ENCODE data around the gene HELB. TPM values are rescaled to one million over a fixed set of nuclear protein-coding genes. Genes with fewer than 3 reads are reported as not detected.
"Not testable (repeated sequence)": the region's sequence is repeated elsewhere in the genome, so short reads cannot be mapped to it uniquely, and the experiment has no call there.

Gene HELB
- total and polyA plus RNA-seq, 4 donors, result 0.13 to 9.9 (median 1.6) TPM

- DNase-seq, result no peak
- H3K27me3 ChIP-seq (ENCODE audit: control insufficient read depth in 1 of 2, insufficient read depth in 2 of 2, low read length in 1 of 2), result no peaks in the 10 kb centered on the region
- no peak for ATAC-seq (ENCODE audit: low FRiP score)
- WGBS, 2 donors, result 89 to 91% methylated on average over 2 of the region's 2 CpGs
- no peaks in the 10 kb centered on the region for H3K4me1 ChIP-seq (ENCODE audit: control insufficient read depth in 1 of 2, insufficient read depth in 2 of 2, low read length in 2 of 2)
- no peak overlapping the region for H3K4me3 ChIP-seq (ENCODE audit: low read length in 2 of 2)
- no peaks in the 10 kb centered on the region for H3K36me3 ChIP-seq (ENCODE audit: control insufficient read depth in 1 of 2, insufficient read depth in 2 of 2, low read length in 1 of 2)
- no peak overlapping the region for H3K27ac ChIP-seq (ENCODE audit: low read depth in 1 of 2, low read length in 2 of 2)
- no peaks in the 10 kb centered on the region for H3K9me3 ChIP-seq (ENCODE audit: control insufficient read depth, low read length)
- intact Hi-C loops (cut with DNase I), result no loop called here
These were observed 12.8 kb upstream of the HELB start for GRCh38 chr12:66289485-66289884.

- ATAC-seq (ENCODE audit: low FRiP score) (no peak), DNase-seq (no peak)
- no peaks in the 10 kb centered on the region for H3K27me3 ChIP-seq (ENCODE audit: control insufficient read depth in 1 of 2, insufficient read depth in 2 of 2, low read length in 1 of 2)
- no peaks in the 10 kb centered on the region for H3K36me3 ChIP-seq (ENCODE audit: control insufficient read depth in 1 of 2, insufficient read depth in 2 of 2, low read length in 1 of 2)
- no peak overlapping the region for H3K4me3 ChIP-seq (ENCODE audit: low read length in 2 of 2)
- no peak overlapping the region for H3K27ac ChIP-seq (ENCODE audit: low read depth in 1 of 2, low read length in 2 of 2)
- H3K9me3 ChIP-seq (ENCODE audit: control insufficient read depth, low read length), result peaks cover 2% of the 10 kb centered on the region
- no peaks in the 10 kb centered on the region for H3K4me1 ChIP-seq (ENCODE audit: control insufficient read depth in 1 of 2, insufficient read depth in 2 of 2, low read length in 2 of 2)
- WGBS, 2 donors, result 87% methylated on average over 2 of the region's 2 CpGs
- intact Hi-C loops (cut with DNase I), result loop anchor here in 1 of 2 donors (10.0 kb wide), 1 partner anchor 146 kb away; no protein-coding TSS in a partner anchor
These were observed 11.5 kb upstream of the HELB start for GRCh38 chr12:66290716-66291200.

- no peak for ATAC-seq (ENCODE audit: low FRiP score)
- Histone ChIP-seq H3K9me3 (ENCODE audit: control insufficient read depth, low read length) (peaks cover 2% of the 10 kb centered on the region), H3K36me3 (ENCODE audit: control insufficient read depth in 1 of 2, insufficient read depth in 2 of 2, low read length in 1 of 2) (no peaks in the 10 kb centered on the region), H3K4me3 (ENCODE audit: low read length in 2 of 2) (no peak overlapping the region), H3K4me1 (ENCODE audit: control insufficient read depth in 1 of 2, insufficient read depth in 2 of 2, low read length in 2 of 2) (peaks cover 0 to 2% of the 10 kb centered on the region in 2 donors), H3K27me3 (ENCODE audit: control insufficient read depth in 1 of 2, insufficient read depth in 2 of 2, low read length in 1 of 2) (no peaks in the 10 kb centered on the region), H3K27ac (ENCODE audit: low read depth in 1 of 2, low read length in 2 of 2) (no peak overlapping the region)
- DNase-seq, result no peak
- WGBS, 2 donors, result 94 to 95% methylated on average over 1 of the region's 1 CpG
- intact Hi-C loops (cut with DNase I), result loop anchor here in 1 of 2 donors (10.0 kb wide), 1 partner anchor 151 kb away; no protein-coding TSS in a partner anchor
These were observed 6.1 kb upstream of the HELB start for GRCh38 chr12:66296176-66296683.

GRCh38 chr12:66297080-66297479 lies 5.2 kb upstream of the HELB start:
- intact Hi-C loops (cut with DNase I), result loop anchor here in 1 of 2 donors (10.0 kb wide), 1 partner anchor 152 kb away; no protein-coding TSS in a partner anchor
- Histone ChIP-seq H3K9me3 (ENCODE audit: control insufficient read depth, low read length) (peaks cover 2% of the 10 kb centered on the region), H3K27ac (ENCODE audit: low read depth in 1 of 2, low read length in 2 of 2) (no peak overlapping the region), H3K36me3 (ENCODE audit: control insufficient read depth in 1 of 2, insufficient read depth in 2 of 2, low read length in 1 of 2) (no peaks in the 10 kb centered on the region), H3K4me1 (ENCODE audit: control insufficient read depth in 1 of 2, insufficient read depth in 2 of 2, low read length in 2 of 2) (peaks cover 0 to 2% of the 10 kb centered on the region in 2 donors), H3K4me3 (ENCODE audit: low read length in 2 of 2) (no peak overlapping the region), H3K27me3 (ENCODE audit: control insufficient read depth in 1 of 2, insufficient read depth in 2 of 2, low read length in 1 of 2) (no peaks in the 10 kb centered on the region)
- 36 to 39% methylated on average over 4 of the region's 4 CpGs for WGBS, 2 donors
- no peak for ATAC-seq (ENCODE audit: low FRiP score)
- DNase-seq, result no peak

GRCh38 chr12:66297923-66298322 lies 4.4 kb upstream of the HELB start:
- Histone ChIP-seq H3K4me1 (ENCODE audit: control insufficient read depth in 1 of 2, insufficient read depth in 2 of 2, low read length in 2 of 2) (peaks cover 0 to 2% of the 10 kb centered on the region in 2 donors), H3K27ac (ENCODE audit: low read depth in 1 of 2, low read length in 2 of 2) (no peak overlapping the region), H3K9me3 (ENCODE audit: control insufficient read depth, low read length) (peaks cover 2% of the 10 kb centered on the region), H3K27me3 (ENCODE audit: control insufficient read depth in 1 of 2, insufficient read depth in 2 of 2, low read length in 1 of 2) (no peaks in the 10 kb centered on the region), H3K4me3 (ENCODE audit: low read length in 2 of 2) (no peak overlapping the region), H3K36me3 (ENCODE audit: control insufficient read depth in 1 of 2, insufficient read depth in 2 of 2, low read length in 1 of 2) (no peaks in the 10 kb centered on the region)
- intact Hi-C loops (cut with DNase I), result loop anchor here in 1 of 2 donors (10.0 kb wide), 1 partner anchor 153 kb away; no protein-coding TSS in a partner anchor
- WGBS, 2 donors, result 89 to 90% methylated on average over 3 of the region's 3 CpGs
- no peak for ATAC-seq (ENCODE audit: low FRiP score)
- no peak for DNase-seq

GRCh38 chr12:66302827-66303169 lies 505 bp downstream of the HELB start:
- H3K4me3 ChIP-seq (ENCODE audit: low read length in 2 of 2), result peak overlapping the region; percentile 20 to 80
- H3K4me1 ChIP-seq (ENCODE audit: control insufficient read depth in 1 of 2, insufficient read depth in 2 of 2, low read length in 2 of 2), result peaks cover 2 to 4% of the 10 kb centered on the region in 2 donors
- H3K9me3 ChIP-seq (ENCODE audit: control insufficient read depth, low read length), result no peaks in the 10 kb centered on the region
- intact Hi-C loops (cut with DNase I), result loop anchor here in 1 of 2 donors (5.0 kb wide), 1 partner anchor 130 kb away; no protein-coding TSS in a partner anchor
- 4 to 7% methylated on average over 6 of the region's 6 CpGs for WGBS, 2 donors
- ATAC-seq (ENCODE audit: low FRiP score) (no peak), DNase-seq (no peak)
- peak overlapping the region in 1 of 2 donors; percentile 9 for H3K27ac ChIP-seq (ENCODE audit: low read depth in 1 of 2, low read length in 2 of 2)
- H3K27me3 ChIP-seq (ENCODE audit: control insufficient read depth in 1 of 2, insufficient read depth in 2 of 2, low read length in 1 of 2), result no peaks in the 10 kb centered on the region
- H3K36me3 ChIP-seq (ENCODE audit: control insufficient read depth in 1 of 2, insufficient read depth in 2 of 2, low read length in 1 of 2), result no peaks in the 10 kb centered on the region

- H3K27ac ChIP-seq (ENCODE audit: low read depth in 1 of 2, low read length in 2 of 2); H3K36me3 ChIP-seq (ENCODE audit: control insufficient read depth in 1 of 2, insufficient read depth in 2 of 2, low read length in 1 of 2); H3K4me1 ChIP-seq (ENCODE audit: control insufficient read depth in 1 of 2, insufficient read depth in 2 of 2, low read length in 2 of 2); ATAC-seq (ENCODE audit: low FRiP score); H3K4me3 ChIP-seq (ENCODE audit: low read length in 2 of 2); H3K9me3 ChIP-seq (ENCODE audit: control insufficient read depth, low read length); DNase-seq; H3K27me3 ChIP-seq (ENCODE audit: control insufficient read depth in 1 of 2, insufficient read depth in 2 of 2, low read length in 1 of 2): not testable (repeated sequence)
- WGBS, 2 donors, result 82 to 84% methylated on average over 14 of the region's 14 CpGs
- intact Hi-C loops (cut with DNase I), result loop anchor here in 1 of 2 donors (5.0 kb wide), 1 partner anchor 131 kb away; no protein-coding TSS in a partner anchor
These were observed 1.1 kb downstream of the HELB start for GRCh38 chr12:66303316-66303804.

- intact Hi-C loops (cut with DNase I), result loop anchor here in 1 of 2 donors (5.0 kb wide), 1 partner anchor 132 kb away; no protein-coding TSS in a partner anchor
- no peak for ATAC-seq (ENCODE audit: low FRiP score)
- no peak overlapping the region for H3K4me3 ChIP-seq (ENCODE audit: low read length in 2 of 2)
- H3K36me3 ChIP-seq (ENCODE audit: control insufficient read depth in 1 of 2, insufficient read depth in 2 of 2, low read length in 1 of 2), result no peaks in the 10 kb centered on the region
- 78 to 79% methylated on average over 6 of the region's 6 CpGs for WGBS, 2 donors
- no peaks in the 10 kb centered on the region for H3K9me3 ChIP-seq (ENCODE audit: control insufficient read depth, low read length)
- no peak overlapping the region for H3K27ac ChIP-seq (ENCODE audit: low read depth in 1 of 2, low read length in 2 of 2)
- DNase-seq, result no peak
- H3K4me1 ChIP-seq (ENCODE audit: control insufficient read depth in 1 of 2, insufficient read depth in 2 of 2, low read length in 2 of 2), result peaks cover 2 to 4% of the 10 kb centered on the region in 2 donors
- H3K27me3 ChIP-seq (ENCODE audit: control insufficient read depth in 1 of 2, insufficient read depth in 2 of 2, low read length in 1 of 2), result no peaks in the 10 kb centered on the region
These were observed 2.1 kb downstream of the HELB start for GRCh38 chr12:66304296-66304900.
